C4-2B (cell line): ENCODE measurements around the gene CDK18.

Source experiments
- ZFX ChIP-seq: fragments of 450-650 bp; IDR thresholded peaks from 2 replicates; pipeline ENCODE4 v1.6.1; 2017
- TF ChIP-seq, protein P1 (sequence below): fragments of 450-650 bp; conservative IDR thresholded peaks from 2 replicates; pipeline ENCODE4 v1.5.1; 2017; ENCODE audit warnings: mild to moderate bottlenecking

DNA sequence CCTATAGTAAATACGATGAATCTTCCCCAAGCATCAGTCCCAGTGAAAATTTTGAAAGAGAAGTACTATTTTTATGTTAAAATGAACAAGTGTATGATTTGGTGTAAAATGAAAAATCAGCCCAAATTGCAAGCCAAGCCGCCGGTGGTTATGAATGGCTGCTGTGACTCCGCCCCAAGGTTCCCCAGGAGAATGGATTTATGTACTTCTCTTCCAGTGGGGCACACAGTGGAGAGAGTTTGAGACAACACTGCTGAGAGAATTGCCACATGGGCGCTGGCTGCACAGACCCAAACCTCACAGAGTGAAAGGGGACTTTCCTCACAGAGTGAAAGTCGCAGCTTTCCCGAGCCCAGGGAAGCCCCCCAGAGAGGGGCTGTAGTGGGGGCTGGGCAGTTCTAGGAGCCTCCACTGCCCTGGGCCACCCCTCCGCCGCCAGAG is 24.0 kb downstream of the CDK18 start:
- TF ChIP-seq, protein P1, sequence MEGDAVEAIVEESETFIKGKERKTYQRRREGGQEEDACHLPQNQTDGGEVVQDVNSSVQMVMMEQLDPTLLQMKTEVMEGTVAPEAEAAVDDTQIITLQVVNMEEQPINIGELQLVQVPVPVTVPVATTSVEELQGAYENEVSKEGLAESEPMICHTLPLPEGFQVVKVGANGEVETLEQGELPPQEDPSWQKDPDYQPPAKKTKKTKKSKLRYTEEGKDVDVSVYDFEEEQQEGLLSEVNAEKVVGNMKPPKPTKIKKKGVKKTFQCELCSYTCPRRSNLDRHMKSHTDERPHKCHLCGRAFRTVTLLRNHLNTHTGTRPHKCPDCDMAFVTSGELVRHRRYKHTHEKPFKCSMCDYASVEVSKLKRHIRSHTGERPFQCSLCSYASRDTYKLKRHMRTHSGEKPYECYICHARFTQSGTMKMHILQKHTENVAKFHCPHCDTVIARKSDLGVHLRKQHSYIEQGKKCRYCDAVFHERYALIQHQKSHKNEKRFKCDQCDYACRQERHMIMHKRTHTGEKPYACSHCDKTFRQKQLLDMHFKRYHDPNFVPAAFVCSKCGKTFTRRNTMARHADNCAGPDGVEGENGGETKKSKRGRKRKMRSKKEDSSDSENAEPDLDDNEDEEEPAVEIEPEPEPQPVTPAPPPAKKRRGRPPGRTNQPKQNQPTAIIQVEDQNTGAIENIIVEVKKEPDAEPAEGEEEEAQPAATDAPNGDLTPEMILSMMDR = no peak
- no peak for TF ChIP-seq ZFX
